UCSD-AML1 (cell line): ENCODE data around the gene SLC9C2.
"Not testable (repeated sequence)": the region's sequence is repeated elsewhere in the genome, so short reads cannot be mapped to it uniquely, and the experiment has no call there.

Experiments
- DNase-seq: peaks from one replicate; lab custom pipeline; 2025; ENCODE audit not compliant: unreplicated experiment; lab: John Stamatoyannopoulos, UW

SLC9C2 gene, protein sequence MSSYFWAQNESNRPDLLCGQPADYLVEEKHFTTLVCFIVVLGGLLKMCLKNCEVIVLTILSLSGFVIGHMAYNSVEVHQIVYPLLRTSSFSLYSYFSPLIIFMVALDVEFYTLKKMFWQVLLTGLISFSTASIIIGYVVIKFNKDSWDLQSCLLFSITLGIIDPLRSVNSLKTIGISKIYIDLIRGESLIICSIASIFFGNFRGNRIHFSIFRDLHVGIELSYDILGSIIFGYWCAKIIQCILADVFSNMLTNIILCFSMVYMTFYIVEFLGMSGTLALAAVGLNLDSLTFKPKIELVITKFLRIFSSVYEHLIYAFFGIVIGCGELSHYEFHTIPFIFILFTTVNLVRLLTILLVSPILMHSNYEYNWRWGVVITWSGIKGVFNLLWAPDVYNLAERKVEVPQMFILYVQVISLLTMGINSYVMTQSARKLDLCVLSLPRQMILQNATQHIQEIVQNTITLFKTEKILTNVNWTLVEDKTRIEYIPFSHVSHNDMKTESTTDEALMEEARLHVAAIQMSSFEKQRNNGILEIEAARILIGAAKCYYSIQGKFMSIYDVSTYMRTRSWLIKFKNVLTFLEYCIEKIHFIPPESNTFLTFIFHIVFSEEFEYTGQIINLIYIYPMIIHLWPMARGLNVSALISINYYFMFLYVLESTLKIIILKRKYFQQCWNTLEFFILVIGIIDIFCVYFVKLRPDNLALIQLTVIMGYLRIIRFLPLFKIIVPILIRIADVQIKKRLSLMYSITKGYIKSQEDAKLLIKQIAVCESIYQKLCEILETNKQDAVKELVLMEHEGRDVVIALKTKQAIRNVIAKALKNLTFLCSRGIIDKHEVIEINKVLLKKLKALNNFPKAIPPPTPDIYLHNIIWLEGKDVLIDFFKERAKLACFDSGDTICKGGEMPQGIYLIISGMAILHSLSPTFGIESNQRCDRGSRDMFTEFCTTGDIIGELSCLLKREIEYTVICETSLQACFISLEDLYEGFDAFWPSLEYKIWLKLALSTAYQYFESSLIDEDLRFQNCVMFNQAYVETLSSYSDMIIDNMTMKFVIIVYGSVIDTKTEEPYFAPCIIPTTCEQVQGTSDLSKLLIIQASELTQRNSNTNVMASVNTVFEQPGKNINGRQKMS

DNA sequence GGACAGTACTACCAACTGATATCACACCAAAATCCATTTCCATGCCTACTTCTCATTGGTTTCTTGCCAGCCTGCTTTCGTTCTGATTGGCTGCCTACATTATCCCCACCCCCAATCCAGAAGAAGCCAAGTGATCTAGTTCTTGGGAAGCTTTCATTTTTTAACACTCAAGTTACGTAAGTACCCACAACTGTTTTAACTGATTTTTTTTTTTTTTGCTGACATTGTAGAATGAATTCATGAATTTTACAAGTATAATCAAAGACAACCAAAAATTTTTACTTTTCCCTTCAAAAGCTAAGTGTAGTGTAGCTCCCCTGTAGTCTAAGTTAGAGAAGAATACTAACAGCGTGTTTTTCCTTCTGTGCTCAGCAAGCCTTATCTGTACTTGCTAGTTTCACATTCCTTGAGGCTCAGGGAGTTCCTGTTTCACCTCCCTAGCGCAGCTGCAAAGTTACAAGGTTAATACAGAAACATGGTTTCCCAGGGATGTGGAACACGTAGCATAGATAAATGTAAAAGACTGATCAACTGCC lies at the start of gene SLC9C2:
TSS of gene SLC9C2 (minus strand) at position 17 of the 536 bp plus-strand sequence. CDS start 1,296 bp downstream, outside the sequence.
- no peak for DNase-seq

DNA sequence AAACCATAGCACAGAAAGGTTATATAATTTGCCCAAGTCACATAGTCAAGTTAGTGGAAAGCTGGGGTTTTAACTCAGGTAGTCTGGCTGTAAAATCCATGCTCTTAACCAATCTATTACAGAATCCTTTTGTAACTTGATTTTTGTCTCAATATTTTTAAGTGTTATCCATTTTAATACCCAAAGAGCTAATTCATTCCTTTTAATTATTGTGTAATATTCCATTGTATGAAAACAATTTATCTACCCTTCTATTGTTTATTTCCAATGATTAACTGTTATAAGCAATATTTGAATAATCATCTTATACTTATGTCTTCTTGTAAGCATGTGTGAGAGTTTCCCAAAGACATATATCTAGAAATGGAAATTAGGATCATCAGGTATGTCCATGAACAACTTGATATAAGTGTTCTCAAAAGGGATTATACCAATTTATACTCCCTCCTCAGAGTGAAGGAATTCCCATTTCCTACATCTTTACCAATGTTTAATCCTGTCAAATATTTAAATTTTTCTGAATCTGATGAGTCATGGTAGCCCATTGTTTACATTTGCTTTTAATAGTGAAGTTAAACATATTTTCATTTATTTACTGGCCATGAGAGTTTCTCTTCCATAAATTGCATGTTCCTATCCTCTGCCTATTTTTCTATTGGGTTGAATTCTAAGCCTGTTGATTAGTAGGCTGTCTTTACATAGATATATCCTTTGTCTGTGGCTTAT lies 46.2 kb upstream of the SLC9C2 start:
- DNase-seq, result no peak

DNA sequence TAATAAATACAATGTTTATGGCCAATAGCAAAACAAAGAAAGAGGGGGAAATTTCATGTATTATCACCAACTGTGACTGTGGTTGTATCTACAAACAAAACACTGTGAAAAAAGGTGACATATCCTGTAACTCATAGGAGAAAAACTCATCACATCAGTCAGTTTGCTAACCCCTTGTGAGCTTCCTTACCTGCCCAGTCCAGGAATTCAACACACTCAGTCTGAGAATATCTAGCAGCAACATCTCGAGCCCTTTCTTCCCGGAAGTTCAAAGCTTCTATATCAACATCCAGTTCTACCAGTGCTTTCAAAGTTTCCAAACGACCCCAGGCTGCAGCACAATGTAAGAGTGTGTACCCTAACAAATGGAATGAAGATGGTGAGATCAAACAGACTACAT lies 43.8 kb upstream of the SLC9C2 start:
- DNase-seq, result no peak

DNA sequence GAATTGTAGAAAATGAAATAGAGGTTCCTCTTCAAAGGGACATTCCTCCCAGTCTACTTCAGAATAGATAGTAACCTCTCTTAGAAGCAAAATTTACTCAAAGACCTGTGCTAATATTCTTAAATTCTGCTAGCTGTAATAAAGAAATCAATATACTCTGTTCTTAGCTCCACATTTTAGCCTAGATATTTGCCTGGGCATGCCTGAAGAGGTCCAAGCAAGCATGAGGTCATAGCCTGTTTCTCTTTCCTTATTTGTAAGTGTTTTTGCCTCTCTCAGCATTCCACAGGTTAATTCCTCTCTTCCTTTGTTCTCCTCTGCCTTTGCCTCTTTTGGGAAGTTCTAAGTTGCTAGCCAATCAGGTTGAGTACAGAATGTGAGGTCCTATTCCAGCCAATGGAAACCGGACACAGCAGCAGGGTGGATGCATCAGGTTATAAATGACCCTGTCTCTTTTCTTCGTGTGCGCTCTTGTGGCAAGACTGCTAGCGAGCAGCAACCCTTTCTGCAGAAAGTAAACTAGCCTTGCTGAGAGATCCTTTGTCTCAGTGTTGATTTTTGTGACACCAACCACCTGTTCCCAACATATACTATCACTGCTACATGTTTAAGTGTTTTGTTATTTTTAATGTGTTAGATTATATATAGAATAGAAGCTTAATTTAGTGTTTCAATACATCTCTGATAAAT lies 39.7 kb upstream of the SLC9C2 start:
- DNase-seq, result not testable (repeated sequence)

DNA sequence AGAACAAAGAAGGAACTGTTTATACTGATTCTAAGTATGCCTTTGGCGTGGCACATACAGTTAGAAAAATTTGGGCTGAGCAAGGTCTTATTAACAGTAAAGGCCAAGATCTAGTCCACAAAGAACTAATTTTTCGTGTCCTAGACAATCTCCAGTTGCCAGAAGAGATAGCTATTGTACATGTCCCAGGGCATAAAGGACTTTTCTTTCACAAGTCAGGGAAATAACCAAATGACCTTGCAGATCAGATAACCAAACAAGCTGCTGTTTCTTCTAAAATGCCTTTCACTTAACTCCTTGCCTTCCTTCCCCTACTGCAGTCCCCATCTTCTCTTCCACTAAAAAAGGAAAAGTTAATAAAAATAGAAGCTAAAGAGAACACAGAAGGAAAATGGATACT lies 36.2 kb upstream of the SLC9C2 start:
- DNase-seq, result no peak

DNA sequence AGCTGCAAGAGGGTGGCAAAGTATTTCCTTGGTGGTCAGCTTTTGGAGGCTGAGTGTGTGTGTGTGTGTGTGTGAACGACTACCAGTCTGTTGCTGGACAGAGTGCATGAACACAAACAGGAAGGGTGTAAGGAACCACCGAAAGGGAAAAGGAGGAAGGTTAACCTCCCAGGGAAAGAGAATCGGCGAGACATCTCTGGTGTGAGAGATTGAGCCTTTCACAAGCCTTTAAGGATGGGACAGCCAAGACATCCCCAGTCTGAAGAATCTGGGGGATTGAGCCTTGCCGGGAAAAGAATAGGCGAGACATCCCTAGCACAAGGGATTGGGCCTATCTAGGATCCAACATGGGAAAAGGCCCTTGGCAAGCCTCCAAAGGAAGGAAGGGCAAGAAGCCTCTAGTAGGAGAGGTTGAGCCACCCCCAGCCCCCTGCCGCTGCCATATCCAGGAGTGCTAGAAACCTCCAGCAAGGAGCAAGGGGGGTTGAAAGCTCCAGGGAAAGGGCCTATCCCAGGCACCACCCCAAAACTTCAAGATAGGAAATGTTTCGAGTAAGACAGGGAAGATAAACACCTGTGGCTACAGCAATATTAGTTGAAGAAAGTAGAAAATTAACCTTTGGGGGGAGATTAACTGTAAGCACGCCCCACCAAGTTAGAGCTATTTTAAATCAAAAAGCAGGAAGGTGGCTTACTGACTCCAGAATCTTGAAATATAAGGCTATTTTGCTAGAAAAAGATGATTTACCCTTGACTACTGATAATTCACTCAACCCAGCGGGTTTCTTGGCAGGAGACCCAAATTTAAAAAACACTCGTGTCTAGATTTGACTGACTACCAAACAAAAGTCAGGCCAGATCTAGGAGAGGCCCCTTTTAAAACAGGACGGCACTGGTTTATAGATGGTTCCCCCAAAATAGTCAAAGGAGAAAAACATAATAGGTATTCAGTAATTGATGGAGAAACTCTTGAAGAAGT lies 35.5 kb upstream of the SLC9C2 start:
- DNase-seq, result no peak

DNA sequence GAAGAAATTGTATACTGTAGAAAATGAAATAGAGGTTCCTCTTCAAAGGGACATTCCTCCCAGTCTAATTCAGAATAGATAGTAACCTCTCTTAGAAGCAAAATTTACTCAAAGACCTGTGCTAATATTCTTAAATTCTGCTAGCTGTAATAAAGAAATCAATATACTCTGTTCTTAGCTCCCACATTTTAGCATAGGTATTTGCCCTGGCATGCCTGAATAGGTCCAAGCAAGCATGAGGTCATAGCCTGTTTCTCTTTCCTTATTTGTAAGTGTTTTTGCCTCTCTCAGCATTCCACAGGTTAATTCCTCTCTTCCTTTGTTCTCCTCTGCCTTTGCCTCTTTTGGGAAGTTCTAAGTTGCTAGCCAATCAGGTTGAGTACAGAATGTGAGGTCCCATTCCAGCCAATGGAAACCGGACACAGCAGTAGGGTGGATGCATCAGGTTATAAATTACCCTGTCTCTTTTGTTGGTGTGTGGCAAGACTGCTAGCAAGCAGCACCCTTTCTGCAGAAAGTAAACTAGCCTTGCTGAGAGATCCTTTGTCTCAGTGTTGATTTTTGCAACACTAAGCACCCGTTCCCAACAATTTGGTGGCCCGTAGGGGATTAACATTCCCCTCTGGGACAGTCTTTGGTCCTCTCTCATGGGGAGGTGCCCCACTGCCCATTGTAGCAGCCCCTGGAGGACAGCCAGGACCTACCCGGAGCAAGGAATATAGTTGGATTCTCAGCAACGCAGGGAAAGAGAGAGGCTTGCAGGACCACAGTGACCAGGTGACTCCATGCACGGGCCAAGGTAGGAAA lies 34.6 kb upstream of the SLC9C2 start:
- not testable (repeated sequence) for DNase-seq

DNA sequence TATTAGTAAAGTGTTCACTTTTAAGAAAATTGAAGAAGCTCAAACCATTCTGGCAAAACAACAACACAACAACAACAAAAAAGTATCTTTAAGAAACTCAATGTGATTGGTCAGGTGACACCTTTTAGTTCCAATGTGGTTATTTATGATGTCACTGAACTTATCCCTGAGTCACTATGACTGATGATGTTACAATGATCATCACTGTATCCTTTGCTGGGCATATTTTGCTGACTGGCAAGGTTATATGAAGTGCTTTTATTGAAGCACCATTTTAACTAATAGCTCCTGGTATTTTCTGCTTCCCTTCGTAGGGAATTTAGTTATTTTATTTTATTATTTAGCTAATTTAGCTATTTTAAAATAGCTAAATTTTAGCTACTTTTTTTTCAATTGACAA lies 32.2 kb upstream of the SLC9C2 start, which contains the start of gene TEX50:
TSS of gene TEX50 (plus strand) at position 223 of the 400 bp plus-strand sequence. CDS start 184 bp downstream, outside the sequence.
- no peak for DNase-seq

DNA sequence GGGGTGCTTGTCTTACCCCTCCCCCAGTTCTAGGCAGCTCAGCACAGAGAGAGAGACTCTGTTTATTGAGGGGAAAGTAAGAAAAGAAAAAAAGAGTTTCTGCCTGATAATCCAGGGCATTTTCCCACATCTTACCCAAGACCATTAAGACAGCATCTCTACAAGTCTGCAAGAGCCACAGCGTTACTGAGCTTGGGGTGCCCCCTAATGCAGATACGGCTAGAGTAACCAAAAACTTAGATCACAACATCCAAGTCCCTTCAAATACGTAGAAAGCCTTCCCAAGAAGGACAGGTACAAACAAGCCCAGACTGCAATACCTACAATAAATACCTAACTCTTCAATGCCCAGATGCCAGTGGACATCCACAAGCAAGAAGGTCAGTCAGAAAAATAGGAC lies 26.0 kb upstream of the SLC9C2 start:
- no peak for DNase-seq

DNA sequence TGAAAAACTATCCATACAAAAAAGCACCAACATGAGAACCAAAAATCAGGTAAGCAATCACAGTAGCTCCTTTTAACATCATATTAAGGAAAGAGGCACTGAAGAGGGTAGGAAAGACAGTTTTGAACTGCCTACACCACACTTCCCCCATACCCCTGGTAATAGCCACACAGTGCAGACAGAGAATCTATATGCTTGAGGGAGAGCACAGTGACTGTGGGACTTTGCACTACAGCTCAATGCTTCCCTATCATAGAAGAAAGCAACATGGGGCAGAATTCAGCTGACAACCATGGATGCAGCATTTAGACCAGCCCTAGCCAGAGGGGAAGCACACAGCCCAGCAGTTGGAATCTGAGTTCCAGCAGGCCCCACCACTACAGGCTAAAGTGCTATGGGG lies 24.4 kb upstream of the SLC9C2 start:
- no peak for DNase-seq

DNA sequence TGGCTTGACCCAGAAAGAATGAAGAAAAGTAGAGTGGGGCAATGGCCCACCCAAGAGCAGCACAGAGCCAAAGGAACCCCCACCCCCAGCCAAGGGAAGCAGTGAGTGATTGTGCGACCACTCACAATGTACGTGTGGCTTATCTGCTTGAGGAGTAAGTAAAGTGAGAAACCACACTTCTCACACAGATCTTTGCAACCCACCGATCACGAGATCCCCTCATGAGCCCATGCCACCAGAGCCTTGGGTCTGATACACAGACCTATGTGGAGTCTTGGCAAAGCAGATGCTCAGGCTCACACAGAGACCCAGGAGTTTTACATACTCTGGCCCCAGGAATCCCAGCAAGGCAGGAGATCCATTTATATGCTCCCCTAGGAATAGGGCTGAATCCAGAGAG lies 14.0 kb upstream of the SLC9C2 start:
- no peak for DNase-seq

DNA sequence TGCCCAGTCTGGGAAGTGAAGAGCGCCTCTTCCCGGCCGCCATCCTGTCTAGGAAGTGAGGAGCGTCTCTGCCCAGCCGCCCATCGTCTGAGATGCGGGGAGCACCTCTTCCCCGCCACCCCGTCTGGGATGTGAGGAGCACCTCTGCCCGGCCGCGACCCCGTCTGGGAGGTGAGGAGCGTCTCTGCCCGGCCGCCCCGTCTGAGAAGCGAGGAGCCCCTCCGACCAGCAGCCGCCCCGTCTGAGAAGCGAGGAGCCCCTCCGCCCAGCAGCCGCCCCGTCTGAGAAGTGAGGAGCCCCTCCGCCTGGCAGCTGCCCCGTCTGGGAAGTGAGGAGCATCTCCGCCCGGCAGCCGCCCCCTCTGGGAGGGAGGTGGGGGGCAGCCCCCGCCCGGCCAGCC lies 10.2 kb upstream of the SLC9C2 start:
- DNase-seq, result not testable (repeated sequence)

DNA sequence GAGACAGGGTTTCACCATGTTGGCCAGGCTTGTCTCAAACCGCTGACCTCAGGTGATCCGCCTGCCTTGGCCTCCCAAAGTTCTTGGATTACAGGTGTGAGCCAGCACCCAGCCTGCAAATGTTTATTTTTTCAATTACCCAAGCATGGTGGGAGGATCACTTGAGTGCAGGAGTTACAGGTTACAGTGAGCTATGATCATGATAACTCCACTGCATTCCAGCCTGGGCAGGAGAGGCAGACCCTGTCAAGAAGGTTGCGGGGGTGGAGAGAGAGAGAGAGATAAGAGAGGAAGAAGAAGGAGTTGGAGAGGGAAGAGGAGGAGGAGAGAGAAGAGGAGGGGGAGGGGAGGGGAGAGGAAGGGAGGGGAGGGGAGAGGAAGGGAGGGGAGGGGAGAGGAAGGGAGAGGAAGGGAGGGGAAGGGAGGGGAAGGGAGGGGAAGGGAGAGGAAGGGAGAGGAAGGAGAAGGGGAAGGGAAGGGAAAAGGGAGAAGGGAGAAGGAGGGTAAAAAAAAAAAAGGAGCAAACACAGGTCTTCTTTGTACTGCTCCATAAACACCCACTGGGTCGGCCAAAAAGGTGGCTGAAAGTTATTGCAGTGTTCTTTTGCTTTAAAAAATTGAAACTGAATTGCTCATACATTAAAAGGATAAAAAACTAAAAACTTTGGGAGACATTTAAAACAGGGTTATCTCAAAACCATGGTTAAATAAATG lies 5.8 kb upstream of the SLC9C2 start:
- no peak for DNase-seq

DNA sequence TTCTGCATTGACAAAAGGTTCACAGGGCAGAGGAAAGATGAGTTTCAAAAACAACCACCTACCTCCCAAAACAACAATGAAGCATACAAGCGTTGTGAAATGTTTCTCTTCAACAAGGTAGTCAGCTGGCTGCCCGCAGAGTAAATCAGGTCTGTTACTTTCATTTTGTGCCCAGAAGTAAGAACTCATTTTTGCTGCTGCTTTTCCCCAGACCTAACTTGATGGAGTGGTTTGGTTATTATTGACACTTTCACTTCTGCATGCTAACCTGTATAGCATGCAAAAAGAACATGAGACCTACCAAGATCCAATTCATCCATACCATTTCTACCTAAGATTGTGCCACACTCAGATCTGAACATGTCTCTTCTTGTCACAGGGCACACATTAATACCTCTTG lies 1.3 kb downstream of the SLC9C2 start:
- no peak for DNase-seq

DNA sequence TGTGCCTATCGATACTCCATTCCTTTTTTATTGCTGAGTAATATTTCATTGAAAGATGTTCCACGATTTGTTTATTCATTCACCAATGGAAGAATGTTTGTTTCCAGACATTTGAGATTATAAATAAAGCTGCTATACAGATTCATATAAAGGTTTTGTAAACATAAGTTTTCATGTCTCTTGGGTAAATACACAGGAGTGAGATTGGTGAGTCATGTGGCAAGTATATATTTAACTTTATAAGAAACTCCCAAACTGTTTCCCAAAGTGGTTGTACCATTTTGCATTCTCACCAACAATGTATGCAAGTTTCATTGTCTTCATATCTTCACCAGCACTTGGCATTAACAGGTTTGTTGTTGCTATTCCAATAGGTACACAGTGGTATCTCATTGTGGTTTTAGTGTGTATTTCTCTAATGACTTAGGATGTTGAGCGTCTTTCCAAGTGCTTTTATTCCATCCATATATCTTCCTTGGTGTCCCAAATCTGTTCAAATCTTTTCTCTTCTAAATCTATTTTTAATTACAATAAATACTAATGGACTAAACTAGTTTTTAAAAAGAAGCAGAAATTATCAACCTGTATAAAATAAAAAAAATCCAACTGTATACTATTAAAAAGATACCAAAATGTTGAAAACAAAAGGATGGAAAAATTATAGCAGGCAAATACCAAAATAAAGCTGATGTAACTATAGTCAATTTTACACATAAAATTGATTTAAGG lies 6.6 kb downstream of the SLC9C2 start:
- DNase-seq, result no peak

DNA sequence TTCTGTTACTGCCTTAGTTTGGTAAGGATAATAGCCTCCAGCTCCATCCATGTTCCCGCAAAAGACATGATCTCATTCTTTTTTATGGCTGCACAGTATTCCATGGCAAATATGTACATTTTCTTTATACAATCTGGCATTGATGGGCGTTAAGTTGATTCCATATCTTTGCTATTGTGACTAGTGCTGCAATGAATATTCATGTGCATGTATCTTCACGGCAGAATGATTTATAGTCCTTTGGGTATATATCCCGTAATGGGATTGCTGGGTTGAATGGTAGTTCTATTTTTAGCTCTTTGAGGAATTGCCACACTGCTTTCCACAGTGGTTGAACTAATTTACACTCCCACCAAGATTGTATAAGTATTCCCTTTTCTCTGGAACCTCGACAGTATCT lies 11.7 kb downstream of the SLC9C2 start:
- not testable (repeated sequence) for DNase-seq

DNA sequence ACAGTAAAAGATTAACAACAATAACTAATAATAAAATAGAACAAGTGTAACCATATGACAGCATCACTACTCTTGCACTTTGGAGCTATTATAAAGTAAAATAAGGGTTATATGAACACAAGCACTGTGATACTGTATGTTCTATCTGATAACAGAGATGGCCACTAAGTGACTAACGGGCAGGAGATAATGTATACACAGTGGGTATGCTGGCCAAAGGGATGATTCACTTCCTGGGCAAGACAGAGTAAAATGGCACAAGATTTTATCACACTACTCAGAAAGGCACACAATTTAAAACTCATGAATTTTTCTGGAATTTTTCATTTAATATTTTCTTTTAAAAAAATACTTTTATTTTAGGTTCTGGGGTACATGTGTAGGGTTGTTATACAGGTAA lies 12.3 kb downstream of the SLC9C2 start:
- no peak for DNase-seq
